ENCODE results near the gene SCIN. TPM values are rescaled to one million over a fixed set of nuclear protein-coding genes. Genes with fewer than 3 reads are reported as not detected.

The SCIN gene
- total and polyA plus RNA-seq, 2 of the 8 experiments (the other 6 are each of a cell fraction or from before 2014, with no cell fraction given): 0.47 to 1.9 TPM

GRCh38 chr7:12620371-12620770, 49.9 kb downstream of the SCIN start:
- no peaks in the 10 kb centered on the region for H3K27me3 ChIP-seq (replicated peaks in 1 of 4; ENCODE audit: control insufficient read depth in 3 of 4, extremely low read depth in 1 of 4, insufficient read depth in 3 of 4, low read length in 3 of 4)
- H3K9ac ChIP-seq (replicated peaks in 1 of 4; ENCODE audit: extremely low read depth in 1 of 4, low read depth in 3 of 4, low read length in 3 of 4): no peak overlapping the region
- H4K8ac ChIP-seq (ENCODE audit: extremely low read depth, insufficient read depth, low read length): no peak overlapping the region
- H3K36me3 ChIP-seq (ENCODE audit: control insufficient read depth in 2 of 4, insufficient read depth in 4 of 4, low read length in 3 of 4): no peaks in the 10 kb centered on the region
- no peak overlapping the region for H2BK20ac ChIP-seq (ENCODE audit: low read length)
- no peak overlapping the region for H3K4ac ChIP-seq (replicated peaks; ENCODE audit: insufficient read length, low read depth, low read length)
- no peak overlapping the region for H3K56ac ChIP-seq (replicated peaks; ENCODE audit: insufficient read length, low read depth, low read length)
- no peak overlapping the region for H3K27ac ChIP-seq (ENCODE audit: low read depth, low read length)
- H2AFZ ChIP-seq (ENCODE audit: low read length): no peak overlapping the region
- no peak overlapping the region for H2BK5ac ChIP-seq (ENCODE audit: low read depth, low read length)
- no peaks in the 10 kb centered on the region for H3K4me1 ChIP-seq (replicated peaks in 1 of 4; ENCODE audit: control insufficient read depth in 3 of 4, insufficient read depth in 4 of 4, low read length in 3 of 4)
- H2BK15ac ChIP-seq (ENCODE audit: low read length): no peak overlapping the region
- no peaks in the 10 kb centered on the region for H4K20me1 ChIP-seq (replicated peaks in 1 of 2; ENCODE audit: control insufficient read depth in 1 of 2, insufficient read depth in 2 of 2, low read length in 2 of 2)
- DNase-seq (ENCODE audit: low read depth in 1 of 2, low spot score in 2 of 2) (no peak), FAIRE-seq (no peak)
- no peak overlapping the region for H3K4me2 ChIP-seq (ENCODE audit: insufficient read depth in 1 of 2, low read depth in 2 of 2, low read length in 2 of 2)
- no peaks in the 10 kb centered on the region for H3K23me2 ChIP-seq (ENCODE audit: low read depth, low read length)
- no peak overlapping the region for H2BK120ac ChIP-seq (replicated peaks; ENCODE audit: low read depth, low read length)
- H2BK12ac ChIP-seq (ENCODE audit: low read depth, low read length): no peak overlapping the region
- no peaks in the 10 kb centered on the region for H3K79me1 ChIP-seq (ENCODE audit: low read depth, low read length)
- no peaks in the 10 kb centered on the region for H3K79me2 ChIP-seq (ENCODE audit: control insufficient read depth in 1 of 2, insufficient read depth in 2 of 2, low read length in 2 of 2)
- H3K14ac ChIP-seq (ENCODE audit: insufficient read length): no peak overlapping the region
- H3K18ac ChIP-seq (ENCODE audit: extremely low read depth, low read length): no peak overlapping the region
- H2AK5ac ChIP-seq (ENCODE audit: low read depth, low read length): no peak overlapping the region
- no peak overlapping the region for H4K5ac ChIP-seq (ENCODE audit: insufficient read length, low read depth, low read length)
- ChIA-PET CTCF (ENCODE audit: partially characterized antibody) (interaction anchor here (0.6 to 4.4 kb wide), 7 partner anchors 9 to 162 kb away, joined by 3 to 84 read pairs (median 4); no protein-coding TSS in a partner anchor), POLR2A (ENCODE audit: partially characterized antibody) (no interaction called here)
- H3K4me3 ChIP-seq (ENCODE audit: extremely low read depth in 1 of 4, insufficient read depth in 2 of 4, low read depth in 3 of 4, low read length in 4 of 4): no peak overlapping the region
- H3K23ac ChIP-seq (ENCODE audit: insufficient read length): no peak overlapping the region
- no peaks in the 10 kb centered on the region for H3K9me3 ChIP-seq (ENCODE audit: insufficient read depth in 2 of 2, low read depth in 1 of 2, low read length in 1 of 2)
- no peak overlapping the region for H4K91ac ChIP-seq (replicated peaks; ENCODE audit: insufficient read length, low read length)
- TF ChIP-seq SP4 (IDR thresholded peaks at IDR 0.05; ENCODE audit: low read length) (no peak), ASH2L (IDR thresholded peaks at IDR 0.05; ENCODE audit: low read length) (no peak), USF2 (IDR thresholded peaks at IDR 0.05; ENCODE audit: low read length) (no peak), GTF2F1 (IDR thresholded peaks at IDR 0.05; ENCODE audit: borderline replicate concordance, low read depth, low read length) (no peak), JUND (IDR thresholded peaks at IDR 0.05; ENCODE audit: low read length) (no peak), MAX (IDR thresholded peaks at IDR 0.05) (no peak), NANOG (IDR thresholded peaks at IDR 0.05; ENCODE audit: insufficient read depth, low read depth, low read length, poor library complexity, severe bottlenecking) (no peak), SUZ12 (IDR thresholded peaks at IDR 0.05; ENCODE audit: low read length) (no peak), BCL11A (IDR thresholded peaks at IDR 0.05; ENCODE audit: low read depth in 2 of 2, low read length in 2 of 2) (no peak), SIRT6 (IDR thresholded peaks at IDR 0.05; ENCODE audit: low read length) (no peak), MAFK (IDR thresholded peaks at IDR 0.05; ENCODE audit: low read depth, low read length) (no peak), E2F6 (IDR thresholded peaks at IDR 0.05) (no peak), CHD1 (IDR thresholded peaks at IDR 0.05; ENCODE audit: low read depth, low read length) (no peak), CTBP2 (IDR thresholded peaks at IDR 0.05; ENCODE audit: borderline replicate concordance, insufficient read depth, insufficient read length, low read length) (no peak), CHD2 (IDR thresholded peaks at IDR 0.05; ENCODE audit: low read length) (no peak)
